Measurements from ENCODE around the gene GTSE1. TPM values are rescaled to one million over a fixed set of nuclear protein-coding genes. Genes with fewer than 3 reads are reported as not detected.

Gene GTSE1
- total RNA-seq, 1 experiment from 2014 or later: 42.6 TPM

DNA sequence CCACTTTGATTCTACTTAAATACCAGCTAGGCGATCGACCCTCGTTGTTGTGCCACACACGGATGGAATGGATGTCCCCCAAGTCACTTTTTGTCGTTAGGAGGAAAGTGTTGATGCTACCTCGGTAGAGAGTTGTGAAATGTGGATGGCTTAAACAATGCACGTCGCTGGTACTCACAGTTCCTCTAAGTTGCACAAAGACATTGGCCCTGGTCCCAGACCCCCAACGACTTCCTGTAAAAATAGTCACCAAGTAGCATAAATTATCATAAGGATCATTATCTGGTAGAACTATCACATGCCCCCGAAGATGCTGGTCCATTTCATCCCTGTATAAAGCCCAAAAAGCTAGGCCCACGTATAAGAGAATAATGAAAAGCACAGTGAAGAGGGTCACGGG lies 37.3 kb upstream of the GTSE1 start:
- no peak overlapping the region; a peak in 1 of 7 replicates for H3K27ac Mint-ChIP-seq
- H4K5ac ChIP-seq (ENCODE audit: insufficient read length, low read depth, low read length): no peak overlapping the region
- no peaks in the 10 kb centered on the region for H4K20me1 ChIP-seq (ENCODE audit: control insufficient read depth, insufficient read depth, insufficient read length)
- no peak overlapping the region for H2BK15ac ChIP-seq (ENCODE audit: low read depth, low read length)
- H3K36me3 Mint-ChIP-seq (ENCODE audit: insufficient read depth in 1 of 3, low read depth in 3 of 3): peaks cover 5 to 29% (median 8%) of the 10 kb centered on the region in 3 experiments
- no peak overlapping the region for H3T11ph ChIP-seq (ENCODE audit: low read length)
- no peak overlapping the region for H3K9ac ChIP-seq (ENCODE audit: extremely low read depth, insufficient read length, low read length)
- peaks cover 18% of the 10 kb centered on the region; the same call in 1 of the 2 replicates for H3K27me3 ChIP-seq (ENCODE audit: insufficient read depth, low read length)
- H3K4me1 ChIP-seq (ENCODE audit: insufficient read depth, low read length): no peaks in the 10 kb centered on the region
- no peak overlapping the region for H3K4me2 ChIP-seq (ENCODE audit: insufficient read depth, insufficient read length, low read length)
- no peak overlapping the region for H2BK5ac ChIP-seq (ENCODE audit: insufficient read length, low read length)
- H2AK5ac ChIP-seq (ENCODE audit: insufficient read length, low read length): no peak overlapping the region
- H3K79me1 ChIP-seq (ENCODE audit: insufficient read depth, low read depth, low read length, poor library complexity, severe bottlenecking): no peaks in the 10 kb centered on the region
- no peak overlapping the region for H2BK12ac ChIP-seq (ENCODE audit: insufficient read length, low read depth, low read length)
- H3K18ac ChIP-seq (ENCODE audit: insufficient read length, low read depth, low read length): no peak overlapping the region
- H3K9me3 Mint-ChIP-seq: peaks cover 18 to 68% of the 10 kb centered on the region in 2 experiments
- no peaks in the 10 kb centered on the region for H3K23me2 ChIP-seq (ENCODE audit: insufficient read length, low read depth, low read length, poor library complexity, severe bottlenecking)
- no peak overlapping the region for H3K27ac ChIP-seq (ENCODE audit: insufficient read length, low read depth, low read length)
- TF ChIP-seq, protein P1, sequence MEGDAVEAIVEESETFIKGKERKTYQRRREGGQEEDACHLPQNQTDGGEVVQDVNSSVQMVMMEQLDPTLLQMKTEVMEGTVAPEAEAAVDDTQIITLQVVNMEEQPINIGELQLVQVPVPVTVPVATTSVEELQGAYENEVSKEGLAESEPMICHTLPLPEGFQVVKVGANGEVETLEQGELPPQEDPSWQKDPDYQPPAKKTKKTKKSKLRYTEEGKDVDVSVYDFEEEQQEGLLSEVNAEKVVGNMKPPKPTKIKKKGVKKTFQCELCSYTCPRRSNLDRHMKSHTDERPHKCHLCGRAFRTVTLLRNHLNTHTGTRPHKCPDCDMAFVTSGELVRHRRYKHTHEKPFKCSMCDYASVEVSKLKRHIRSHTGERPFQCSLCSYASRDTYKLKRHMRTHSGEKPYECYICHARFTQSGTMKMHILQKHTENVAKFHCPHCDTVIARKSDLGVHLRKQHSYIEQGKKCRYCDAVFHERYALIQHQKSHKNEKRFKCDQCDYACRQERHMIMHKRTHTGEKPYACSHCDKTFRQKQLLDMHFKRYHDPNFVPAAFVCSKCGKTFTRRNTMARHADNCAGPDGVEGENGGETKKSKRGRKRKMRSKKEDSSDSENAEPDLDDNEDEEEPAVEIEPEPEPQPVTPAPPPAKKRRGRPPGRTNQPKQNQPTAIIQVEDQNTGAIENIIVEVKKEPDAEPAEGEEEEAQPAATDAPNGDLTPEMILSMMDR (conservative IDR thresholded peaks at IDR 0.05): no peak
- H3K4me1 Mint-ChIP-seq: no peaks in the 10 kb centered on the region
- H2BK20ac ChIP-seq (ENCODE audit: low read depth, low read length, poor library complexity, severe bottlenecking): no peak overlapping the region
- H2AFZ ChIP-seq (ENCODE audit: low read length): no peak overlapping the region
- no peak overlapping the region for H4K91ac ChIP-seq (ENCODE audit: insufficient read length, low read depth, low read length)
- no peak overlapping the region for H2BK120ac ChIP-seq (ENCODE audit: low read depth, low read length, poor library complexity, severe bottlenecking)
- DNase-seq: no peak
- H3K27me3 Mint-ChIP-seq (ENCODE audit: low read depth): peaks cover 78% of the 10 kb centered on the region
- no peak overlapping the region for H3K23ac ChIP-seq (ENCODE audit: insufficient read length, low read depth, low read length)
- H4K8ac ChIP-seq (replicated peaks; ENCODE audit: insufficient read length, low read depth, low read length): no peak overlapping the region
- no peak overlapping the region for H3K14ac ChIP-seq (ENCODE audit: insufficient read depth, low read length)
- H3K56ac ChIP-seq (ENCODE audit: insufficient read length, low read depth, low read length): no peak overlapping the region
- no peaks in the 10 kb centered on the region for H3K9me3 ChIP-seq (ENCODE audit: control insufficient read depth, low read depth, low read length)
- no peak overlapping the region for H3K4me3 Mint-ChIP-seq
- no peak overlapping the region for H3K4ac ChIP-seq (ENCODE audit: low read depth, low read length)
- H3K79me2 ChIP-seq (ENCODE audit: insufficient read depth, low read length): no peaks in the 10 kb centered on the region
- no CpG with 5 or more reads among the region's 12 CpGs for WGBS (ENCODE audit: extremely low coverage, insufficient read length, low lambda C conversion rate)

All from H9 (cell line).